ENCODE measurements around the gene NLGN4X.

Gene NLGN4X

DNA sequence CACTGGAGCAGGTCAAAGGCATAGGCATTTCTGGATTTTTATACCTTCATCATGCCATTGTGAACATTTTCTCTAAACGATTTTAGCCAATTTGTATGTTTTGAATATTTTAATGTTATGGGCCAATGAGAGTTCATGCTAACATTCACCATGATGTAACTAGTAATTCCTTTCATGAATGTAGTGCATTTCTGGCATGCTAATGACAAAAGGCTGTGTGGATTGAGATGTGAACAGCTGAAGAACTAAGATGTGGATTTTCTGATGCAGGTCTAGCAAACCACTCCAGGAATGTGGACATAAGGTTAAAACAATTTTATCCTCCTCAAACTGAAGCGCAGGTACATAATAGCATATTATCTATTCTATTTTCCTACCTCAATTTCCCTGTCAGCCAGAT is 269.4 kb downstream of the NLGN4X start:
- Histone ChIP-seq H3K27ac (ENCODE audit: low read depth, low read length) (no peak overlapping the region), H3K9me3 (ENCODE audit: insufficient read depth, low read length) (no peaks in the 10 kb centered on the region), H3K27me3 (ENCODE audit: low read length) (no peaks in the 10 kb centered on the region), H3F3A (ENCODE audit: insufficient read depth) (no peaks in the 10 kb centered on the region), H3K9me2 (replicated peaks; ENCODE audit: insufficient read depth, low read length) (no peaks in the 10 kb centered on the region), H3K4me3 (ENCODE audit: insufficient read depth, low read length, poor library complexity, severe bottlenecking) (no peak overlapping the region), H2AFZ (ENCODE audit: low read depth, low read length, severe bottlenecking) (no peak overlapping the region), H3K4me2 (ENCODE audit: low read depth, low read length, poor library complexity, severe bottlenecking) (no peak overlapping the region), H3K79me2 (ENCODE audit: insufficient read depth, low read length) (no peaks in the 10 kb centered on the region), H3K36me3 (ENCODE audit: low read length) (no peaks in the 10 kb centered on the region), H4K20me1 (ENCODE audit: low read depth, low read length) (no peaks in the 10 kb centered on the region), H3K9ac (ENCODE audit: low read length) (no peak overlapping the region)
- TF ChIP-seq, protein P1, sequence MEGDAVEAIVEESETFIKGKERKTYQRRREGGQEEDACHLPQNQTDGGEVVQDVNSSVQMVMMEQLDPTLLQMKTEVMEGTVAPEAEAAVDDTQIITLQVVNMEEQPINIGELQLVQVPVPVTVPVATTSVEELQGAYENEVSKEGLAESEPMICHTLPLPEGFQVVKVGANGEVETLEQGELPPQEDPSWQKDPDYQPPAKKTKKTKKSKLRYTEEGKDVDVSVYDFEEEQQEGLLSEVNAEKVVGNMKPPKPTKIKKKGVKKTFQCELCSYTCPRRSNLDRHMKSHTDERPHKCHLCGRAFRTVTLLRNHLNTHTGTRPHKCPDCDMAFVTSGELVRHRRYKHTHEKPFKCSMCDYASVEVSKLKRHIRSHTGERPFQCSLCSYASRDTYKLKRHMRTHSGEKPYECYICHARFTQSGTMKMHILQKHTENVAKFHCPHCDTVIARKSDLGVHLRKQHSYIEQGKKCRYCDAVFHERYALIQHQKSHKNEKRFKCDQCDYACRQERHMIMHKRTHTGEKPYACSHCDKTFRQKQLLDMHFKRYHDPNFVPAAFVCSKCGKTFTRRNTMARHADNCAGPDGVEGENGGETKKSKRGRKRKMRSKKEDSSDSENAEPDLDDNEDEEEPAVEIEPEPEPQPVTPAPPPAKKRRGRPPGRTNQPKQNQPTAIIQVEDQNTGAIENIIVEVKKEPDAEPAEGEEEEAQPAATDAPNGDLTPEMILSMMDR (IDR thresholded peaks at IDR 0.05; ENCODE audit: insufficient read depth, low read length, poor library complexity, severe bottlenecking) = no peak
- no peak for TF ChIP-seq EZH2phosphoT487 (conservative IDR thresholded peaks at IDR 0.05; ENCODE audit: low read length)

DNA sequence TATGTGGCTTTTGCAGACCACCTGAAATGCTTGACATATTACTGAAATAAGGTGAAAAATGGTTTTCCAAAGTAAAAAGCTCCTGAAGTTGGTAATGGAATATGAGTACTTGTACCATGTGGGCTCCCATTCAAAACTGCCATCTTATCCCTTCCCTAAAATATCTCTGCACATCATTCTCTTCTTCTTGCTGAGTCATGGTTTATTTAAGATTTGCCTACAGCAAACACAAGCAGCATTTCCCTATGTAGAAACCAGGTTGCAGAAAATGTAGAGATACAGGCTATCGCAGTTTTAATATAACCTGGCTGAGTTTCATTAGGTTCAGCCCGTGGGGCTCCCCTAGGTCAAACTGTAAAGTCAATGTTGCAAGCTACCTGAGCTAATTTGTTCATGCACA is 270.1 kb downstream of the NLGN4X start:
- Histone ChIP-seq H3F3A (ENCODE audit: insufficient read depth) (no peaks in the 10 kb centered on the region), H3K27me3 (ENCODE audit: low read length) (no peaks in the 10 kb centered on the region), H3K9ac (ENCODE audit: low read length) (no peak overlapping the region), H3K4me3 (ENCODE audit: insufficient read depth, low read length, poor library complexity, severe bottlenecking) (no peak overlapping the region), H3K79me2 (ENCODE audit: insufficient read depth, low read length) (no peaks in the 10 kb centered on the region), H2AFZ (ENCODE audit: low read depth, low read length, severe bottlenecking) (no peak overlapping the region), H4K20me1 (ENCODE audit: low read depth, low read length) (no peaks in the 10 kb centered on the region), H3K9me3 (ENCODE audit: insufficient read depth, low read length) (no peaks in the 10 kb centered on the region), H3K36me3 (ENCODE audit: low read length) (no peaks in the 10 kb centered on the region), H3K4me2 (ENCODE audit: low read depth, low read length, poor library complexity, severe bottlenecking) (no peak overlapping the region), H3K27ac (ENCODE audit: low read depth, low read length) (no peak overlapping the region), H3K9me2 (replicated peaks; ENCODE audit: insufficient read depth, low read length) (no peaks in the 10 kb centered on the region)
- TF ChIP-seq, protein P1 (IDR thresholded peaks at IDR 0.05; ENCODE audit: insufficient read depth, low read length, poor library complexity, severe bottlenecking) = no peak
- no peak for TF ChIP-seq EZH2phosphoT487 (conservative IDR thresholded peaks at IDR 0.05; ENCODE audit: low read length)

DNA sequence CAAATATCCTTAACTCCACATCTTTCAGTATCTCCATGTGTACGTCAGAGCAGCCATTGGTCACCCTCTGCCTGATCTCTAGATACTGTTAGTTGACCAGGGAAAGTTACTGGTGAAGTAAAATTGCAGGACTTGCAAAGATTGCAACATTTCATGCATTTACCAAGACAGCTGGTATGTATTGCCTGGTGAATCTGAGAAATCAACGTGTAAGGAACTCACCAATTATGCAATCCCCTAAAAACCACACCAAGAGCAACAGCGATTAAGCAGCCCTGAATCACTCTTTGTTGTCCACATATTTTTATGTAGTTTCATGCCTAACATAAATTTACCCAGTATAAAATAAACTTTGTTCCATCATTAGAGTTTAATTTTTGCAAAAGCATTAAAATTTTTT is 271.2 kb downstream of the NLGN4X start:
- Histone ChIP-seq H3K9me3 (ENCODE audit: insufficient read depth, low read length) (no peaks in the 10 kb centered on the region), H3K79me2 (ENCODE audit: insufficient read depth, low read length) (no peaks in the 10 kb centered on the region), H3K9ac (ENCODE audit: low read length) (no peak overlapping the region), H3K36me3 (ENCODE audit: low read length) (no peaks in the 10 kb centered on the region), H3K9me2 (replicated peaks; ENCODE audit: insufficient read depth, low read length) (no peaks in the 10 kb centered on the region), H3K27me3 (ENCODE audit: low read length) (no peaks in the 10 kb centered on the region), H4K20me1 (ENCODE audit: low read depth, low read length) (no peaks in the 10 kb centered on the region), H3K4me2 (ENCODE audit: low read depth, low read length, poor library complexity, severe bottlenecking) (no peak overlapping the region), H2AFZ (ENCODE audit: low read depth, low read length, severe bottlenecking) (no peak overlapping the region), H3F3A (ENCODE audit: insufficient read depth) (no peaks in the 10 kb centered on the region), H3K27ac (ENCODE audit: low read depth, low read length) (no peak overlapping the region), H3K4me3 (ENCODE audit: insufficient read depth, low read length, poor library complexity, severe bottlenecking) (no peak overlapping the region)
- TF ChIP-seq, protein P1 (IDR thresholded peaks at IDR 0.05; ENCODE audit: insufficient read depth, low read length, poor library complexity, severe bottlenecking) = no peak
- no peak for TF ChIP-seq EZH2phosphoT487 (conservative IDR thresholded peaks at IDR 0.05; ENCODE audit: low read length)

Measured in SU-DHL-6 (cell line).